SK-N-MC (cell line): ENCODE measurements around the gene RORC.

Experiments
- EZH2 ChIP-seq: fragments of 200-600 bp; sonication (generic); IDR thresholded peaks from one replicate; pipeline ENCODE4 v1.6.1; 2017; ENCODE audit warnings: antibody characterized with exemption
- FOXP2 ChIP-seq: optimal IDR thresholded peaks from 2 replicates; pipeline ENCODE3; 2011; ENCODE audit warnings: mild to moderate bottlenecking, moderate library complexity; ENCODE audit not compliant: insufficient read depth; ENCODE audit errors: extremely low read length, control extremely low read depth
- POLR2AphosphoS5 ChIP-seq: IDR thresholded peaks from 2 replicates; pipeline ENCODE4 v1.6.1; 2012; ENCODE audit warnings: mild to moderate bottlenecking, low read depth, low read length, borderline replicate concordance

GRCh38 chr1:151849126-151849525 is 17.5 kb upstream of the RORC start:
- no peak for TF ChIP-seq EZH2
- no peak for TF ChIP-seq POLR2AphosphoS5
- no peak for TF ChIP-seq FOXP2
